Left hindlimb (tissue), 1 donor: ENCODE measurements around the gene SF3B1.
"Not testable (repeated sequence)": the region's sequence is repeated elsewhere in the genome, so short reads cannot be mapped to it uniquely, and the experiment has no call there.

Experiments
- DNase-seq: peaks from one replicate; pipeline ENCODE4 v3.0.0-alpha.2; 2018

The SF3B1 gene, protein sequence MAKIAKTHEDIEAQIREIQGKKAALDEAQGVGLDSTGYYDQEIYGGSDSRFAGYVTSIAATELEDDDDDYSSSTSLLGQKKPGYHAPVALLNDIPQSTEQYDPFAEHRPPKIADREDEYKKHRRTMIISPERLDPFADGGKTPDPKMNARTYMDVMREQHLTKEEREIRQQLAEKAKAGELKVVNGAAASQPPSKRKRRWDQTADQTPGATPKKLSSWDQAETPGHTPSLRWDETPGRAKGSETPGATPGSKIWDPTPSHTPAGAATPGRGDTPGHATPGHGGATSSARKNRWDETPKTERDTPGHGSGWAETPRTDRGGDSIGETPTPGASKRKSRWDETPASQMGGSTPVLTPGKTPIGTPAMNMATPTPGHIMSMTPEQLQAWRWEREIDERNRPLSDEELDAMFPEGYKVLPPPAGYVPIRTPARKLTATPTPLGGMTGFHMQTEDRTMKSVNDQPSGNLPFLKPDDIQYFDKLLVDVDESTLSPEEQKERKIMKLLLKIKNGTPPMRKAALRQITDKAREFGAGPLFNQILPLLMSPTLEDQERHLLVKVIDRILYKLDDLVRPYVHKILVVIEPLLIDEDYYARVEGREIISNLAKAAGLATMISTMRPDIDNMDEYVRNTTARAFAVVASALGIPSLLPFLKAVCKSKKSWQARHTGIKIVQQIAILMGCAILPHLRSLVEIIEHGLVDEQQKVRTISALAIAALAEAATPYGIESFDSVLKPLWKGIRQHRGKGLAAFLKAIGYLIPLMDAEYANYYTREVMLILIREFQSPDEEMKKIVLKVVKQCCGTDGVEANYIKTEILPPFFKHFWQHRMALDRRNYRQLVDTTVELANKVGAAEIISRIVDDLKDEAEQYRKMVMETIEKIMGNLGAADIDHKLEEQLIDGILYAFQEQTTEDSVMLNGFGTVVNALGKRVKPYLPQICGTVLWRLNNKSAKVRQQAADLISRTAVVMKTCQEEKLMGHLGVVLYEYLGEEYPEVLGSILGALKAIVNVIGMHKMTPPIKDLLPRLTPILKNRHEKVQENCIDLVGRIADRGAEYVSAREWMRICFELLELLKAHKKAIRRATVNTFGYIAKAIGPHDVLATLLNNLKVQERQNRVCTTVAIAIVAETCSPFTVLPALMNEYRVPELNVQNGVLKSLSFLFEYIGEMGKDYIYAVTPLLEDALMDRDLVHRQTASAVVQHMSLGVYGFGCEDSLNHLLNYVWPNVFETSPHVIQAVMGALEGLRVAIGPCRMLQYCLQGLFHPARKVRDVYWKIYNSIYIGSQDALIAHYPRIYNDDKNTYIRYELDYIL

GRCh38 chr2:197434541-197435513 is at the start of gene SF3B1:
TSS of gene SF3B1 (minus strand) at chr2:197435028. CDS start at chr2:197434999, 29 bp downstream.
- peak; percentile 99 for DNase-seq

DNA sequence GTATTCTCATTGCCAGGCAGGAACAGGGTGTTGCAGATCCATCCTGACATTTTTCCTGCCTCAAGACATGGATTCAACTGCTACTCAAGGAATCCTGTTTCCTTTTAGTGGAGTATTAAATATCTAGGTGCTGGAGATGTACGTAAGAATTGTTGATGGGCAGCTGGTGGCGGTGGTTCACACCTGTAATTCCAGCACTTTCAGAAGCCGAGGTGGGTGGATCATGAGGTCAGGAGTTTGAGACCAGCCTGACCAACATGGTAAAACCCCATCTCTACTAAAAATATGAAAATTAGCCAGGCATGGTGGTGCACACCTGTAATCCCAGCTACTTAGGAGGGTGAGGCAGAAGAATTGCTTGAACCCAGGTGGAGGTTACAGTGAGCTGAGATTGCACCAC is 49.4 kb upstream of the SF3B1 start:
- not testable (repeated sequence) for DNase-seq

DNA sequence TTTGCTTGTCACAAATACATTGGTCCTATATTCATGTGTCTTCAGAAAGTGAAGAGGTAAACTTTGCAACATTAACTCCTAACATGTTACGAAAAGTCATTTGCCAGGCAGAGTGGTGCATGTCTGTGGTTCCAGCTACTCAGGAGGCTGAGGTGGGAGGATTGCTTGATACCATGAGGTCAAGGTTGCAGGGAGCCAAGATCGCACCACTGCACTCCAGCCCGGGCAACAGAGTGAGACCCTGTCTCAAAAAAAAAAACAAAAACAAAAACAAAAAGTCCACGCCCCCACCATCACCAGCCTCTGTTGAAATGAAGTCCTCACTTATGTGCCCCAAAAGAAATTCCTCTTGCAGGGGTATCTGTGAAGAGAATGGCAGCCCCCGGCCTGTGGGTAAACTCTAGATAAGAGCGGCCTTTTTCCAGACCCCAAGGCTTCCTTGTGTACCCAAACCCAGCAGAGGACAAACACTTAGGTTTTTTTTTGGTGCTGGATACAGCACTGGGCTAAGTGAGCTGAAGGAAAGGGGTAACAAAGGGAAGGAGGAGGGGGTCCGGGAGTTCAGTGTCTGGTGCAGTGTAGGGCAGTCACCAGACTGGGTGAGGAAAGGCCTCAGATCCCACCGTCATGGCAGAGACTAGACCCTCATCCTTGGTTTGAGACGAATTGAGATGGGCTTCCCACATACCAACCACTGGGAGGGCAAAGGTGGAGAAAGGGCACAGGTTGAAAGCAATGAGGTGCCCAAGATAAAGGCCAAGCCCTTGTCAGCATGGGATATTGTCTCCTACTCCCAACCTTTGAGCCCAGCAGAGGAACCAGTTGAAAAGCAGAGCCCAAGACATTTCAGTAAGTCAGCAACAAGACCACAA is 45.6 kb upstream of the SF3B1 start:
- no peak for DNase-seq

DNA sequence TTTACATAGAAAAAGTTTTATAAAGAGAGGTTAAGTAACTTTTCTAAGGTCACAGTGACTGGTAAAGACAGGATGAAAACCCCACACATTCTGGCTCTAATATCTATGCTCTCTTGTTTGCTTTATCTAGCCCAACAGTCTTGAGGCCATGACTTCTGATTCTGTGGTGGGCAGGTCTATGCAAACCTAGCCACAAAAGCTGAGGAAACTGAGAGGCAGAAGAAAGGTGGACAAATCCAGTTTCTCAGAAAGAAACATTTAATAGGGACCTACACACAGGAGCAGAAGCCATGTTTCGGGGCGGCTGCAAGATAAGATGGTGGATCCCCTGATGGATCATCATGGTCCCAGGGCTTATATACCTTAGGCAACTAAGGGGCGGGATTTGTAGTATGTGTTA is 43.0 kb upstream of the SF3B1 start:
- DNase-seq: no peak

DNA sequence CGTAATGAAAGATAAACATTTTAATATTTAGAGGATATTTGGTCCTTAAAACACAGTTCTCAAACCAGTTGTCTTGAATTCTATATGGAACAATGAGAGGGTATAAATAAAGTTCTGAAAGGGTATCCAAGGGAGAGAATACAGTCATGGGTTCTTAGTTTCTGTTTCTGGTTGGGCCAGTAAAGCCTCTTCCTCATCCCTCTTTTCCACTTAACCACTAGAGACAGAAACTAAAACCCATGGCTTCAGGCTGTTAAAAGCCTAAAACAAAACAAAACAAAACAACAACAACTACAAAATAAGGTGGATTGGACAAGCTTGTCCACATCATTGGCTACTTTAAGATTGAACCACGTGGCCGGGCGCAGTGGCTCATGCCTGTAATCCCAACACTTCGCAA is 37.3 kb upstream of the SF3B1 start:
- DNase-seq: no peak

DNA sequence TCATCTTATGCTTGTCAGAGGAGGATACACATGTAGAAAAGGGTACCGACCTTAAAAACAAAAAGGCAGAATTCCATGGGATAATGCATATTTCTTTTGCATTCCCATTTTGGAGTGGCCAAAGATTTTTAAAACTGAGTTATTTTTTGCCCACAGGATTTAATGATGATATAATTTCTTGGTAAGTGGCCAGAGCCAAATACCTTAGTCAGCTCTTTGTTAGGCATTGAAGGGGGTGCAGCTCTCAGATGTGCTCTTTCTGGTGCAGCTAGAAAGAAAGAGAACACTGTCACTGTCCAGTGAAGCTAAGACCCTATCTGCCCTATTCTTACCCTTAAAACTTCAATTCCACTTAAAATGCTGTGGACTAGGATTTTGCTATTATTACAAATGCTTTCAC is 29.3 kb upstream of the SF3B1 start:
- no peak for DNase-seq

GRCh38 chr2:197461057-197461456 is 26.2 kb upstream of the SF3B1 start:
- no peak for DNase-seq

- DNase-seq: no peak
These were observed 25.8 kb upstream of the SF3B1 start for GRCh38 chr2:197460649-197461048.

- DNase-seq: no peak
These were observed 20.6 kb upstream of the SF3B1 start for GRCh38 chr2:197455428-197455827.

GRCh38 chr2:197454923-197455322 is 20.1 kb upstream of the SF3B1 start:
- no peak for DNase-seq

GRCh38 chr2:197453914-197454398 is 19.1 kb upstream of the SF3B1 start:
- no peak for DNase-seq

GRCh38 chr2:197453123-197453913 is 18.5 kb upstream of the SF3B1 start, which contains the start of gene COQ10B:
TSS of gene COQ10B (plus strand) at chr2:197453552. CDS start at chr2:197453561, 9 bp downstream.
- peak; percentile 100 for DNase-seq

DNA sequence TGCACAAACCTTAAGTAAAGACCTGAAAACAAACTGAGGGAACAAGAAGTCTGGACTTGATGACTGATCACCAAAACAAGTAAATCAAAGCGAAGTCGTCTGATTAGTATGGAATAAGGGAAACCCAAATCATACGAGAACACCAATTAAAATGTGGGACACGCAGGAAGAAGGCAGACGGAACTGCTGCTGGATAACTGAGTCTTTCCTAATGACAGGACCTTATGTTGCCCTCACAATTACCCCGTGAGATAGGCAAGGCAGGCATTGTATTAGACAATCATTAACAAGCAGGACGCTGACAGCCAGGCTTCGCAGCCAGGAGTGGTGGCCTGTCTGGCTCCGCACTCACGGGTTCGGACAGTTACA is 17.9 kb upstream of the SF3B1 start:
- no peak for DNase-seq

DNA sequence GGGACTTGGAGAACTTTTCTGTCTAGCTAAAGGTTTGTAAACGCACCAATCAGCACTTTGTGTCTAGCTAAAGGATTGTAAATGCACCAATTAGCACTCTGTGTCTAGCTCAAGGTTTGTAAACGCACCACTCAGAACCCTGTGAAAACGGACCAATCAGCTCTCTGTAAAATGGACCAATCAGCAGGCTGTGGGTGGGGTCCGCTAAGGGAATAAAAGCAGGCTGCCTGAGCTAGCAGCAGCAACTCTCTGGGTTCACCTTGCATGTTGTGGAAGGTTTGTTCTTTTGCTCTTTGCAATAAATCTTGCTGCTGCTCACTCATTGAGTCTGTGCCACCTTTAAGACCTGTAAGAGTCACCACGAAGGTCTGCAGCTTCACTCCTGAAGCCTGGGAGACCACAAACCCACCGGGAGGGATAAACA is 16.1 kb upstream of the SF3B1 start:
- not testable (repeated sequence) for DNase-seq

- DNase-seq: no peak
These were observed 15.6 kb upstream of the SF3B1 start for GRCh38 chr2:197450465-197450864.

DNA sequence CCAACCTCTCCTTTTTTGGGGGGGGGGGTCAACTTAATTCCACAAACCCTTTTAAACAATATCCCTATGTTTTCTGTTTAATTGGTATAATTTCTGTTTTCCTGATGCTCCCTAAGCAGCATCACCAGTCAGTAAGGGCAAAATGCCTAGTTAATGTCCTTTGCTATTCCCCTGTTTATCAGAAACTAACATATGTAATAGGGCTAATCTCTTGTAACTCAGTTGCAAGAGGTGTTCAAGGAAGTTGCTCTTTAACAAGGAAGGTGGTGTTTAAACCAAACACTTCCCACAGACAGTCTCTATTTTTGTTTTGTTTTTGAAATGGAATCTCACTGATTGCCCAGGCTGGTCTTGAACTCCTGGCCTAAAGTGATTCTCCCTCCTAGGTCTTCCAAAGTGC is 12.0 kb upstream of the SF3B1 start:
- no peak for DNase-seq

- DNase-seq: no peak
These were observed 10.9 kb upstream of the SF3B1 start for GRCh38 chr2:197445746-197446145.

- DNase-seq: no peak
These were observed 8.0 kb upstream of the SF3B1 start for GRCh38 chr2:197442857-197443256.

DNA sequence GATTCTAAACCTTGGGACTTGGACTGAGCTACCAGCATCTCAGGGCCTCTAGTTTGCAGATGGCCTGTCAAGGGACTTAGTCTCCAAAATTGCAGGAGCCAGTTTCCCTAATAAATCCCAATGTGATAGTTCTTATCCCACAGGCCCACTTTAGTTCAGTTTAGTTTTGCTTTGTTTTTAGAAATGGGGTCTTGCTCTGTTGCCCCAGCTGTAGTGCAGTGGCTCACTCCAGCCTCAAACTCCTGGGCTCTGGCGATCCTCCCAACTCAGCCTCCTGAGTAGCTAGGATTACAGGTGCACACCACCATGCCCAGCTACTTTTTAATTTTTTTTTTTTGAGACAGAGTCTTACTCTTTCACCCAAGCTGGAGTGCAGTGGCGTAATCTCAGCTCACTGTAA is 2.6 kb upstream of the SF3B1 start:
- DNase-seq: no peak
